Ascending aorta (tissue), 2 donors: ENCODE results near the gene SERPING1. TPM values are rescaled to one million over a fixed set of nuclear protein-coding genes. Genes with fewer than 3 reads are reported as not detected.
A peak's percentile ranks its signal among the peaks of the same experiment; 100 is the strongest.

Experiments used
- DNase-seq, 2 donors: peaks; one replicate each; pipeline ENCODE4 v3.0.0-alpha.2; 2019; ENCODE audit warnings: low spot score in 2 of 2
- H3K27ac ChIP-seq, 2 donors: fragments of 200-600 bp; sonication (generic); one replicate each; pipeline ENCODE4 v1.5.1; 2016 to 2017; ENCODE audit warnings: mild to moderate bottlenecking in 1 of 2
- H3K27me3 ChIP-seq: fragments of 200-600 bp; sonication (generic); one replicate; pipeline ENCODE4 v1.5.1; 2017
- H3K36me3 ChIP-seq, 2 donors: fragments of 200-600 bp; sonication (generic); one replicate each; pipeline ENCODE4 v1.5.1; 2016
- H3K4me1 ChIP-seq, 2 donors: fragments of 200-600 bp; sonication (generic); one replicate each; pipeline ENCODE4 v1.5.1; 2016 to 2017; ENCODE audit warnings: mild to moderate bottlenecking in 1 of 2
- H3K4me3 ChIP-seq, 2 donors: fragments of 200-600 bp; sonication (generic); one replicate each; pipeline ENCODE4 v1.5.1; 2016 to 2017; ENCODE audit warnings: mild to moderate bottlenecking in 1 of 2
- H3K9me3 ChIP-seq, 2 donors: fragments of 200-600 bp; sonication (generic); one replicate each; pipeline ENCODE4 v1.5.1; 2016
- CTCF ChIP-seq, 3 experiments: fragments of 200-600 bp in 2 of 3; fragments of 450-650 bp in 1 of 3; sonication (generic) in 2 of 3; IDR thresholded peaks; one replicate each; pipeline ENCODE4 v1.5.1; 2016 to 2019; ENCODE audit warnings: antibody characterized with exemption in 3 of 3, mild to moderate bottlenecking in 1 of 3, moderate library complexity in 1 of 3
- intact Hi-C: fragments of 100-400 bp; cut with DNase I; formaldehyde crosslinking; loops from one replicate; pipeline ENCODE4 v1.15.1; 2023
- total RNA-seq: library from RNA; depleted of rRNA; stranded (reverse); fragments of >200 nt; gene quantifications from one replicate; pipeline ENCODE4 v1.1.0, GENCODE V29; 2016

Gene SERPING1
- total RNA-seq, 1 donor from 2014 or later: 607 TPM

- H3K27ac ChIP-seq: peak overlapping the region; percentile 62 to 82
- intact Hi-C loops: loop anchor here (2.0 kb wide), 1 partner anchor 41 kb away; the partner anchor contains the start of gene SERPING1
Measured at GRCh38 chr11:57638005-57638781, 40.7 kb downstream of the SERPING1 start.

GRCh38 chr11:57638811-57639320, 41.4 kb downstream of the SERPING1 start:
- DNase-seq: no peak
- H3K36me3 ChIP-seq: no peaks in the 10 kb centered on the region
- no peaks in the 10 kb centered on the region for H3K27me3 ChIP-seq
- H3K4me1 ChIP-seq: peaks cover 3 to 27% of the 10 kb centered on the region in 2 donors
- H3K27ac ChIP-seq: peak overlapping the region; percentile 62 to 82
- peak overlapping the region; percentile 86 to 94 for H3K4me3 ChIP-seq
- intact Hi-C loops: loop anchor here (2.0 kb wide), 1 partner anchor 42 kb away; the partner anchor contains the start of gene SERPING1
- no peaks in the 10 kb centered on the region for H3K9me3 ChIP-seq
- TF ChIP-seq CTCF (IDR thresholded peaks at IDR 0.05): no peak

More at GRCh38 chr11:57638005-57638781, 40.7 kb downstream of the SERPING1 start:
- peak in 1 of 2 donors; percentile 88 for DNase-seq
- Histone ChIP-seq H3K4me1 (peaks cover 3 to 27% of the 10 kb centered on the region in 2 donors), H3K36me3 (no peaks in the 10 kb centered on the region), H3K4me3 (peak overlapping the region; percentile 86 to 94), H3K27me3 (no peaks in the 10 kb centered on the region), H3K9me3 (no peaks in the 10 kb centered on the region)
- TF ChIP-seq CTCF (IDR thresholded peaks at IDR 0.05): no peak

GRCh38 chr11:57639321-57640067, 42.0 kb downstream of the SERPING1 start:
- no peaks in the 10 kb centered on the region for H3K9me3 ChIP-seq
- H3K36me3 ChIP-seq: no peaks in the 10 kb centered on the region
- H3K4me3 ChIP-seq: peak overlapping the region; percentile 86 to 94
- H3K4me1 ChIP-seq: peaks cover 3 to 29% of the 10 kb centered on the region in 2 donors
- H3K27ac ChIP-seq: no peak overlapping the region
- no peak for TF ChIP-seq CTCF (IDR thresholded peaks at IDR 0.05)
- H3K27me3 ChIP-seq: no peaks in the 10 kb centered on the region
- intact Hi-C loops: loop anchor here (2.0 kb wide), 1 partner anchor 43 kb away; the partner anchor contains the start of gene SERPING1
- no peak for DNase-seq

GRCh38 chr11:57640068-57640800, 42.7 kb downstream of the SERPING1 start:
- no peak for TF ChIP-seq CTCF (IDR thresholded peaks at IDR 0.05)
- no peak for DNase-seq
- Histone ChIP-seq H3K27ac (no peak overlapping the region), H3K27me3 (no peaks in the 10 kb centered on the region), H3K4me1 (peaks cover 3 to 36% of the 10 kb centered on the region in 2 donors), H3K9me3 (no peaks in the 10 kb centered on the region), H3K4me3 (peak overlapping the region in 1 of 2 donors; percentile 86), H3K36me3 (no peaks in the 10 kb centered on the region)
- intact Hi-C loops: no loop called here
